Suprapubic skin (tissue), 4 donors: Measurements from ENCODE around the gene AP4M1.

Experiments used
- POLR2A ChIP-seq, 2 donors: fragments of 450-650 bp; IDR thresholded peaks; one replicate each; pipeline ENCODE4 v1.6.1; 2017; ENCODE audit warnings: antibody characterized with exemption in 2 of 2, mild to moderate bottlenecking in 2 of 2, moderate library complexity in 2 of 2
- POLR2AphosphoS5 ChIP-seq, 3 donors: sonication (generic); formaldehyde crosslinking; IDR thresholded peaks; one replicate each; pipeline ENCODE4 v1.6.1; 2017; ENCODE audit warnings: antibody characterized with exemption in 3 of 3
- TF ChIP-seq, protein P1 (sequence below), 2 donors: fragments of 200-600 bp in 1 of 2; fragments of 450-650 bp in 1 of 2; sonication (generic) in 1 of 2; IDR thresholded peaks; one replicate each; pipeline ENCODE4 v1.5.1; 2016 to 2019; ENCODE audit warnings: antibody characterized with exemption in 2 of 2, mild to moderate bottlenecking in 1 of 2, moderate library complexity in 1 of 2

DNA sequence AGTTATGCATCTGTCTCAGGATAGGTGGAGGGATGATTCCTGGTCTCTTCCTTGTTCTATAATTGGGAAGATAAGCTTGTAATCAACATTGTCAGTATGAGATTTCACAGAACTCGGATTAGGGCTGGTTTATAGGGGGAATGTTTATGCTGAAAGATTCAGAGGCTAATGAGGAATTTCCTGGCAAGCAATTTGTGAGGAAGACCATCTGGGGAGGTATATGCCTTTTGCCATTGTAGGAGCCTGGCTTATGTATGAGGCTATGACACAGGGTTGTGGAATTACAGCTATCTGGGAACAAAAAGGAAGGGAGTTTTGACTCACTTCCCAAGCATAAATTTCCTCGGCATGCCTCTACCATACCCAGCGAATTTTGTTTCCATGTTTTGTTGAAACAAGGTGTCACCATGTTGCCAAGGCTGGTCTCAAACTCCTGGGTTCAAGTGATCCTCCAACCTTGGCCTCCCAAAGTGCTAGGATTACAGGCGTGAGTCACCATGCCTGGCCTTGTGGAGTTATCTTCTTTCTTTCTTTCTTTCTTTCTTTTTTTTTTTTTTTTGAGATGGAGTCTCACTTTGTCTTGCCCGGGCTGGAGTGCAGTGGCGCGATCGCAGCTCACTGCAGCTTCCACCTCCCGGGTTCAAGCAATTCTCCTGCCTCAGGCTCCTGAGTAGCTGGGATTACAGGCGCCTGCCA, 14.2 kb upstream of the AP4M1 start:
- TF ChIP-seq, protein P1, sequence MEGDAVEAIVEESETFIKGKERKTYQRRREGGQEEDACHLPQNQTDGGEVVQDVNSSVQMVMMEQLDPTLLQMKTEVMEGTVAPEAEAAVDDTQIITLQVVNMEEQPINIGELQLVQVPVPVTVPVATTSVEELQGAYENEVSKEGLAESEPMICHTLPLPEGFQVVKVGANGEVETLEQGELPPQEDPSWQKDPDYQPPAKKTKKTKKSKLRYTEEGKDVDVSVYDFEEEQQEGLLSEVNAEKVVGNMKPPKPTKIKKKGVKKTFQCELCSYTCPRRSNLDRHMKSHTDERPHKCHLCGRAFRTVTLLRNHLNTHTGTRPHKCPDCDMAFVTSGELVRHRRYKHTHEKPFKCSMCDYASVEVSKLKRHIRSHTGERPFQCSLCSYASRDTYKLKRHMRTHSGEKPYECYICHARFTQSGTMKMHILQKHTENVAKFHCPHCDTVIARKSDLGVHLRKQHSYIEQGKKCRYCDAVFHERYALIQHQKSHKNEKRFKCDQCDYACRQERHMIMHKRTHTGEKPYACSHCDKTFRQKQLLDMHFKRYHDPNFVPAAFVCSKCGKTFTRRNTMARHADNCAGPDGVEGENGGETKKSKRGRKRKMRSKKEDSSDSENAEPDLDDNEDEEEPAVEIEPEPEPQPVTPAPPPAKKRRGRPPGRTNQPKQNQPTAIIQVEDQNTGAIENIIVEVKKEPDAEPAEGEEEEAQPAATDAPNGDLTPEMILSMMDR (IDR thresholded peaks at IDR 0.05), result no peak
- TF ChIP-seq POLR2AphosphoS5 (IDR thresholded peaks at IDR 0.05) (no peak), POLR2A (IDR thresholded peaks at IDR 0.05) (no peak)
